ENCODE measurements around the gene SYNPO2.

The SYNPO2 gene

GRCh38 chr4:118881512-118882146, 7.0 kb upstream of the SYNPO2 start:
- no peak for DNase-seq (ENCODE audit: low read depth in 2 of 3, low spot score in 2 of 3)

- no peak for DNase-seq (ENCODE audit: low read depth in 2 of 3, low spot score in 2 of 3)
These were observed 4.8 kb upstream of the SYNPO2 start for GRCh38 chr4:118883861-118884260.

GRCh38 chr4:118884716-118885115, 3.9 kb upstream of the SYNPO2 start:
- no peak for DNase-seq (ENCODE audit: low read depth in 2 of 3, low spot score in 2 of 3)

DNA sequence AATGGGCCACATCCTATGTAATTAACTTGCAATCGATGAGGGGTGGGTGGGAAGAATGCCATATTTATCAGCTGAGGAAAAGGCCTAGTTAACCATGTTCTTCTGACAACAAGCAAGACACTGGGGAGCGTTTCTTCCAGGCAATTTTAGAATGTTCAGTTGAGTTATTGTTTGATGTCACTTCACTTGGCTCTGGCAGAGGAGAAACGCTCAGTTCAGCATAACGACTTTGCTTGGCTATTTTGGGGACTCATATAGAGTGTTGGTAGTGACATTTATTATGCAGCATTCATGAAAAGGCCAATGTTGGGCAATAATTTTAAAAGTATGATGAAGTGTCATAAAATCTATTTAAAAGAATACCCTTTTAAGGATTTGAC, 648 bp downstream of the SYNPO2 start:
- DNase-seq (ENCODE audit: low read depth in 2 of 3, low spot score in 2 of 3): no peak

DNA sequence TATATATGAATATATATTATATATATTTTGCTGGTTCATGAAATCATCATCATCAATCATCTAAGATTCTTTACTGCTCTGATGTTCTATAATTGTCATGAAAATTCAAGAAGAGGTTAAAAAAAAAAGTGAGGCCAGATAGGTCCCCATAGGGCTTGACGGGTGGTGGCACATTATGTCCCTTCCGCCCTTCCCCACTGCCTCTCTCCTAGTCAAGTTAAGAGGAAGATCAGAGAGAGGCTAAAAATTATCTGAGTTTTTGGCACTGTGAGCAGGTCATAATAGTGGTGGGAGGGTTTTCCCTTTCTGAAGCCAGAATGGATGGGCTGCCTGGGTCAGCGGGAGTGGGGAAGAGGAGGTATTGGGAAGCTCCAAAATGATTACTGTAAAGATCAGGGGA, 5.4 kb downstream of the SYNPO2 start:
- no peak for DNase-seq (ENCODE audit: low read depth in 2 of 3, low spot score in 2 of 3)

- DNase-seq (ENCODE audit: low read depth in 2 of 3, low spot score in 2 of 3): no peak
These were observed 9.6 kb downstream of the SYNPO2 start for GRCh38 chr4:118898221-118898620.

- DNase-seq (ENCODE audit: low read depth in 2 of 3, low spot score in 2 of 3): no peak
These were observed 10.1 kb downstream of the SYNPO2 start for GRCh38 chr4:118898684-118899138.

DNA sequence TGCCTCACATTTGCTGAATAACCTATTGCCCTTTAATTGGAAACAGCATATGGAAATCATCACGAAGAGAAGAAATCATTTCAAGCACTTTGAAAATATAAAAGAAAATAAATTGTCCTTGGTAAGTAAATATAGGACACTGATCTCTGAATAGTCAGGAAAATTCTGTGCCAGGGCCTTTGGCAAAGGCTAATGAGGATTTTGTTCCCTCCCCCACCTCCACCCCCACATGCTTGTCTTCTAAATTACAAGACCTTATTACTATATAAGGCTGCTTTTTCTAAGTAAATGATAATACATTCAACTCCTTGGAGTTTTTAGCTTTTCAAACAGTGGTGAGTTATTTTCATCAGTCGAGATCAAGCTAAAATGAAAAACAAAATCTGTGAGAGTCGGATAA, 15.8 kb downstream of the SYNPO2 start:
- no peak for DNase-seq (ENCODE audit: low read depth in 2 of 3, low spot score in 2 of 3)

DNA sequence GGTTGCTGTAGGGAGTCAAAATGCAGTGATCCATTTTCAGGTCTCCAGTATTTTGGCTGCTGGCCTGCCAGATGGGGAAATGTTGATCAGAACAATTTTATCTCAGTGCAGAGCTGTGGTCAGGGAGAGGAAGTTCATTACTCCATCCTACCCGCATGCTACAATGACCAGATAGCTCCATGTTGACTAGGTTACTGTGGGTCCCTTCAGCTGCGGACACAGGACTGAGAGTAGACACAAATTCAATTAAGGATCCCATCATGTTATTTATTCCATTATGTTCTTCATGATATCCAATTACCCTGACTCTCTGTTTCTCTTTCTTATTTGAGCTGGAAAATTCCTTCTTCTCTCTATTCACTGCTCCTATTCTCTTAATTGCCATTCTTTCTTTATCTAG, 16.3 kb downstream of the SYNPO2 start:
- DNase-seq (ENCODE audit: low read depth in 2 of 3, low spot score in 2 of 3): no peak

DNA sequence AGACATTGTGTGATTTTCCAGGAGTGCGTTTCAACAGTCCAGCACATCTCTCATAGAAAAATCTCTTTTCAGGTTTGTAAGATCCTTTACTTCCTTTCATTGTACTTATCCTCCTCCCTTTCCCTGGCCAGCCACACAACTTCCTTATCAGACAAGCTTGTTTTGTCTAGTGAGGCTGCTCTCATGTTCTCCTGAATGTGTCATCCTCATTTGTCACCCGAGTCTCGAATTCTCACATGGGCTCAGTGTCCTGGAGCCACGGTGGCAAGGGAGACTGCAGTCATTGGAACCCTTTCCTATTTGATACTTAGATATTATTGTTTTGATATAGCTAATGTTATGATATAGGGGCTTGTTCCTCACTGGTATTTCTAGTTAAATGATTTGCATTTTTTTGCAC, 16.9 kb downstream of the SYNPO2 start:
- no peak for DNase-seq (ENCODE audit: low read depth in 2 of 3, low spot score in 2 of 3)

DNA sequence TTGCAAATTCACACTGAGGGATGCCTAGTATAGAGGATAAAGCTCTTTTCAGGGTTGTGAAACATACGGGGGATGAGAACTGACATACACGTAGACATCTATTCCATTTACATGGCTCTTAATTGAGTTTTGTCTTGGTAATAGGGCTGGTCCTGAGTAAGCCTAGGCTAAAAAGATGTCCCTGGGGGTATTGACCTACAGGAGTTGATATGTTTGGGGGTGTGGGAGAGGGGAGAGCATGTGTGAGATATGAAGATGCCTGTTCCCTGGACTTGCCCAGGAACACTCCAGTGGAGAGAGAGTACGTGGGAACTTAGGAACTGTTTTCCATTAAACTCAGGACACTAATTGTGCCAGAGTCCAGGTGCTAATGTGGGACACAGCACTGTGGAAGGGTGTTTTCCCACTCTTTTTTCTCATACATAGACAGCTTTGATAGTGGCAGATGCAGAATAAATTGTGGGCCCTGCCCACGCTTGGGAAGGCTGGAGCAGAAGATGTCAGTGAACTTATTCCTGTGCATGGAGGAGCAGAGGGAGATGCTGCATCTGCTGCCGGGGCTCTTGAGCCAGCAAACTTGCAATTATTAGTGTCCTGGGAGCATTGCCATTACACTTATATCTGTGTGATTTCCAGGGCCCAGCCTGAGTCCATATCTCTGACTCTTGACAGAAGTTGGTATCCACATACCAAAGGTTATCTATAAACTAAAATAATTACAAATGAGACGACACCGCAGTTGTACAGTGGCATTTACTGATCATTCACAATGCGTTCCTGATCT, 20.7 kb downstream of the SYNPO2 start:
- DNase-seq (ENCODE audit: low read depth in 2 of 3, low spot score in 2 of 3): no peak

GRCh38 chr4:118910221-118910620, 21.6 kb downstream of the SYNPO2 start:
- DNase-seq (ENCODE audit: low read depth in 2 of 3, low spot score in 2 of 3): no peak

DNA sequence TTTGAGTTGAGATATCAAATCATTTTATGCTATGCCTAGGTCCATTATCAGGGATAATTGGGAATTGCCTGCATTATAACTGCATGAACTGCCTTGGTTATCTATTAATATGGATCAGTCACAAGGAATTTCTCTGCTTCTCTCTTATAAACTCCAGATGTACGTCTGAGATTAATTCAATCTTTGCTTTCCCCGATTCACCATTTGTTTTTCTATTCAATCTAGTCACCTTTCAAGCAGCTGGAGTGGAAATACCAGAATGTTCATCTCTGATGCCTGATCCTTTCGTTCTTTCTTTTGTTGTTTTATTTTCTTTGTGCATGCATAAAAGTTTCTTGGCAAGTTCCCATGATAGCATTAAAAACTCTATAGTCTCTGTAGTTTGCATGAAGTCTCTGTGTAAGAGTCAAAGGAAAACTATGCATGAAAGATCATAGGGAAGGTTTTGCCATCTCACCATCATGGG, 22.6 kb downstream of the SYNPO2 start:
- no peak for DNase-seq (ENCODE audit: low read depth in 2 of 3, low spot score in 2 of 3)

GRCh38 chr4:118915468-118915867, 26.8 kb downstream of the SYNPO2 start:
- DNase-seq (ENCODE audit: low read depth in 2 of 3, low spot score in 2 of 3): no peak

DNA sequence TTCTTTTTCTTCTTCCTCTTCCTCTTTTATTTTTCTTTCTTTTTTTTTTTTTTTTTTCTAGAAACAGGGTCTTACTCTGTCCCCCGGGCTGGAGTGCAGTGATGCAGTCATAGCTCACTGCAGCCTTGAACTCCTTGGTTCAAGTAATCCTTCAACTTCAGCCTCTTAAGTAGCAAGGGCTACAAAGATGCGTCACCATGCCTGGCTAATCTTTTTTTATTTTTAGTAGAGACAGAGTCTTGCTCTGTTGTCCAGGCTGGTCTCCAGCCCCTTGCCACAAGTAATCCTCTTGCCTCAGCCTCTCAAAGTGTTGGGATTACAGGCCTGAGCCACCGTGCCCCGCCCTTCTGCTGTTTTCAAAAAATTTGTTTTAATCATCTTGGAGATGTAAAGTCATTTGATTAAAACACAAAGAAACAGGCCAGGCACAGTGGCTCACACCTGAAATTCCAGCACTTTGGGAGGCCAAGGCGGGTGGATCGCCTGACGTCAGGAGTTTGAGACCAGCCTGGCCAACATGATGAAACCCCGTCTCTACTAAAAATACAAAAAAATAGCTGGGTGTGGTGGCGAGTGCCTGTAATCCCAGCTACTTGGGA, 28.1 kb downstream of the SYNPO2 start:
- DNase-seq (ENCODE audit: low read depth in 2 of 3, low spot score in 2 of 3): no peak

DNA sequence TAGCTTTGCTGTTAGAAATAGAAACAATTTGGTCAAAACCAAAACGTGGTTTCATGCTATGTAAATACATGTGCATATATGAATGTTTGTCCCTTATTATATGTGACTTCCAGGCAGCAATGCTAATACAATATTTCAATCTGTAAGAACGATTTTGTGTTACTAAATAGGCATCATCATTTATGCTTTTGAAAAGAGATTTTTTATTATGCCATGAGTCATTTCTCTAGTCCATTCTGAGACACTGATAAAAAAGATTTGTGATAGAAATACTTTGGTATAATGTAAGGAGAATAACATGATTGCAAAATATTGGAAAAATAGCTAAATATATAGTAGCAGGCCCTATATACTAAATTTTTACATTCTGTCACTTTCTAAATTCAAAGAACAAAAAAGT, 28.9 kb downstream of the SYNPO2 start:
- DNase-seq (ENCODE audit: low read depth in 2 of 3, low spot score in 2 of 3): no peak

DNA sequence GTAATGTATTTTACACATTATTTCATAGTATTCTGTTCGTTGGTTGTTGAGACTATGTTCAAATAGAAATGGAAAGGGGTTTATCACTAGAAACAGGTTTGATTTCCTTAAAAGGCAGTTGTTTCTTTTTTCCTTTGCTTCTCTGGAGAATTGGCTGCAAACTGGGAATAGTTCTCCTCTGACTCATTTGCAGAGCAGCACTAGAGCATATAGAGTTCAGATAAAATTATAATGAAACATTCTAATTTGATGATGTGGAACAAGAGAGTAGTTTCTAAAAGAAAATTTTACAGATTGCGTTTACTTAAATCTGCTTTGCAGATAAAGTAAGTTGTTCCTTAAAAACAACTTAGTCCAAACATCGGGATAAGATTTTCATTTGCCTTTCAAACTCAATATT, 29.7 kb downstream of the SYNPO2 start:
- no peak for DNase-seq (ENCODE audit: low read depth in 2 of 3, low spot score in 2 of 3)

DNA sequence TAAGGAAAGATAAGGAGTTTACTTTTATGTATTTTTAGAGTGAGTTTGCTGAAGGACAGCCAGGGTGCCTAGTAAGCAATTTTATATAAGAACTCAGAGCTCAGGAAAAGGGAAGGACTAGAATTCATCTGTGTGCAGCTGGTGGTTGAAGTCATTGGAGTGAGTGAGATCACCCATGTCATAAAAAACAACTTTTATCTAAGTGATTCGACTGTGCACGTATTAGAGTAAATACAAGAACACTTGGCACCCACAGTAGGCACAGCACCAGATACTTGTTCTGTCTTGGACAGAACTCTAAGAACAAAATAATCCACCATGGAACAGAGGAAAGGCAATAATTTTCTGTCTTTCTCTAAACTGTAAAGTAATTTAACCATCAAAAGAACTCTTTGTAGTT, 31.6 kb downstream of the SYNPO2 start:
- DNase-seq (ENCODE audit: low read depth in 2 of 3, low spot score in 2 of 3): no peak

GRCh38 chr4:118921786-118922185, 33.1 kb downstream of the SYNPO2 start:
- no peak for DNase-seq (ENCODE audit: low read depth in 2 of 3, low spot score in 2 of 3)

- no peak for DNase-seq (ENCODE audit: low read depth in 2 of 3, low spot score in 2 of 3)
These were observed 35.2 kb downstream of the SYNPO2 start for GRCh38 chr4:118923891-118924290.

DNA sequence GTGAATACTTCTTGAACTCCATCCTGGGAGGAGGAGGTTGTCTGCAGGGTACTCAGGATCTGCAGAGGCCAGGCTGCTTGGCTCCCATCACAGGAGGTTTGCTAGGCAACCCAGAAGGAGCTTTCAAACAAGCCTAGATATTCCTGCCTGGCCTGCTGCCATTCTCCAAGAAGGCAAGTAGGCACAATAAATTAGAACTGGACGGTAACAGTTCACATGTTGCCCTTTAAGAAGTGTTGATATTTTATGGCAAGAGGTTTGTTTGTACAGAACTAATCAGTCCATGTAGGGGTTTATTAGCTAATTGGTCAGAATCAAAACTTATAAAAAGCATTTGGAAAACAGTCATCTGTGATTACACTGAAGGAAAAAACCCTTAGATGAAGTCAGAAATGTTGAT, 39.3 kb downstream of the SYNPO2 start:
- DNase-seq (ENCODE audit: low read depth in 2 of 3, low spot score in 2 of 3): no peak

DNA sequence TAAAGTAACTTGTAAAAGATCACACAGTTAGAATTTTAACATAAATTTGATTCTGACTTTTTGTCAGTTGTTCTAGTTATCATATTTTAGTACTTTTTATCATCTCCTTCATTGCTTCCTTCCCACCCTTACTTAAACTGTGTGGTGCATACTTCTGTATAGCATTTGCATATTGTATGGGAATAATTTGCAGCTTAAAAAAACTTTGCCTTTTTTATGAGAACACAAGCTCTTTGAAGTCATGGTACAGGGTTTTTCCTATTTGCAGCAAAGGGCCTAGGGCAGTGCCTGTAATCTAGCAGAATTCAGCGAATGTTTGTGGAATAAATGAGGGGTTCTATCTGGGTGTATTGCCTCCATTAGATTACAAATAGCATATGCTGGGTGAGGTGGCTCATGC, 41.6 kb downstream of the SYNPO2 start:
- DNase-seq (ENCODE audit: low read depth in 2 of 3, low spot score in 2 of 3): no peak

Data from activated CD8-positive, alpha-beta memory T cell treated with anti-CD3 and anti-CD28 coated beads for 48 hours (primary cell).